ENCODE data around the gene TMEM204.
"Not testable (repeated sequence)": the region's sequence is repeated elsewhere in the genome, so short reads cannot be mapped to it uniquely, and the experiment has no call there.

Gene TMEM204

DNA sequence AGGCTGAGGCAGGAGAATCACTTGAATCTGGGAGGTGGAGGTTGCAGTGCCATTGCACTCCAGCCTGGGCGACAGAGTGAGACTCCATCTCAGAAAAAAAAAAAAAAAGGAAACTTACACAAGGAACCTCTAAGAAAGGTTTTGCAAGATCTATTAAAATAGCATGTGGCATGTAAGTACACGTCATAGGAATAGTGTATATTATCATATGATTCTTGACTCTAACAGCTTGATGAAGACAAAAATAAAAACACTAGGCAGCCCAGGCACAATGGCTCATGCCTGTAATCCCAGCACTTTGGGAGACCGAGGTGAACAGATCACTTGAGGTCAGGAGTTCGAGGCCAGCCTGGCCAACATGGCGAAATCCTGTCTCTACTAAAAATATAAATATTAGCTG, 62.0 kb downstream of the TMEM204 start:
- DNase-seq (ENCODE audit: low spot score) = not testable (repeated sequence)

DNA sequence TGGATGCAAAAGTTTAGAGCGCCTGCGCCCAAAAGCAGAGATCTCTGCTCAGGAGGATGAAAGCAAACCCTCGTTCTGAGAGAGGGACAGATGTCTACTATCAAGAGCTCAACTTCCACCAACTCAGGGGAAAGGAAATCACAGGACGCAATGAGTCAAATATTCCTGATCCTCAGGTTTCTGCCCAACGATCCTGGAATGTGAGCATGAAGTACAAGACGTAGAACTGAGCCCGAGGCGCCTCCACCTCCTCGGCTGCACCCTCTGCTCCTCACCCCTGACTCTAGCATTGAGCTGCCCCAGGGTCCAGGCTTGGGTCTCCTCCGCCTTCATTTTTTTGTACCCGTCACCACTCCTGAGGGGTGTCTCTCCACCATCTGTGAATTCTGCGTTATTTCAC, 63.0 kb downstream of the TMEM204 start:
- DNase-seq (ENCODE audit: low spot score) = no peak

DNA sequence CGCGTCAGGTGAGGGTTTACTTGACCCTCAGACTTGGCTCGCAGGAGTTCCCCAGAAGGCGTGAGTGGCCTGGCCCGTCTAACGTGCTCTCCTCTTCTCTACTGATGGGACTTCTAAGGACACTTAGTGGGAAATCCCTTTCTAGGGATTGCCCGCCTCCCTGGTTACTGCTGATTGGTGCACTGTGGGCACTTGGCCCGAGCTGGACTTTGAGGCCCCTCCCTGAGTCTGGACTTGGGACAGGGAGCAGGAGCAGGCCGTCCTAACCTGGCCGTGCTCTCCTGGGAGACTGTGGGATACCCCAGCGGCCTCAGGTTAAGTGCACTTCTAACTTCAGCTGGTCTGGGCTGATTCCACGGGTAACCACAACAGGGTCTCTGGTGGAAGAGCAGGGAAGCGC, 63.7 kb downstream of the TMEM204 start:
- DNase-seq (ENCODE audit: low spot score) = no peak

DNA sequence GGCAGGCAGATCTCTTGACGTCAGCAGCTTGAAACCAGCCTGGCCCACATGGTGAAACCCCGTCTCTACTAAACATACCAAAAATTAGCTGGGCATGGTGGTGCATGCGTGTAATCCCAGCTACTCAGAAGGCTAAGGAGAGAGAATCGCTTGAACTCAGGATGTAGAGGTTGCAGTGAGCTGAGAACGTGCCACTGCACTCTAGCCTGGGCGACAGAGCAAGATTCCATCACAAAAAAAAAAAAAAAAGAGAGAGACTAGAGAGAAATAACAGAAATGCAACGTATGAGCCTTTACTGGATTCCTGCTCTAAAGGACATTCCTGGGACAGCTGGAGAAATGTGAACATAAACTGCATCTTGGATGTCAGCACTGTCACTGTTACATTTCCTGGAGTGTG, 67.6 kb downstream of the TMEM204 start:
- DNase-seq (ENCODE audit: low spot score) = no peak

DNA sequence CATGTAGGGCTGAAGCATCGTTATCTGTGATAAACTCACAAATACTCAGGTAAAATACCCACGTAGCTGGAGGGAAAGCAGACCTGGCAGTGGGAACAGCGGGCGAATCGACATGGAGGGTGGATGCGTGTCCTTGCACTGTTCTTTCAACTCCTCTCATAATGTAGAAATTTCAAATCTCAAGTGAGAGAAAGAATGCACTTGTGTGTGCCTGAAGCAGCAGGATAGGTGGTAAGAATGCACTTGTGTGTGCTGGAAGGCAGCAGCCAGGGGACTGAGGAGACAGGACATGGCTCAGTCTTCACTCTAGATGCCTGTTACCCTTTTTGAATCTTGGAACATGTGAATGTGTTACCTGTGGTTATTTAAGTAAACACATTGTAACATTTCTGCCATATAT, 68.0 kb downstream of the TMEM204 start:
- DNase-seq (ENCODE audit: low spot score) = no peak

DNA sequence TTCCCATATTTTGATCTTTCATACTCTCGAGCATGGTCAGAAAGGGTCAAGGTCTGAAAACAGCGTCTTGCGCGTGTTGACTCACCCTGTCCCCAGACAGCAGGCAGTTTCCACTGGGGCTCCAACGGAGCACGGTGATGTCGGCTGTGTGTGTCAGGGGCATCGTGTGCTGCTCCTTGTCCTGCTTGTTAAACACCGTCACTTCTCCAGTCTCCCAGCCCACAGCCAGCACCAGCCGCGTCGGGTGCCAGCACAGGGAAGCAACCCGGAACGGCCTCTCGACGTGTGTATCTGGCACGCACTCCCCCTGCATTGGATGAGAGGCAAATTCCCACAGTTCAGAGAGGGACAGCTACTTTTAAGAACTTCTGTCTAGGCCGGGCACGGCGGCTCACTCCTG, 68.8 kb downstream of the TMEM204 start:
- DNase-seq (ENCODE audit: low spot score) = no peak

Data from hematopoietic multipotent progenitor cell treated with erythropoietin and hydrocortisone succinate and interleukin-3 and kit ligand, for 15 days (in vitro differentiated cells).